Measurements from ENCODE around the gene KIF12.

- no peak for TF ChIP-seq CTCF (IDR thresholded peaks at IDR 0.05)
- TF ChIP-seq POLR2A (IDR thresholded peaks at IDR 0.05): no peak
These were observed 43.2 kb downstream of the KIF12 start for GRCh38 chr9:114055894-114056293.

All from esophagus squamous epithelium (tissue), 4 donors.